HepG2 (cell line): ENCODE results near the gene LRRC34. TPM values are rescaled to one million over a fixed set of nuclear protein-coding genes. Genes with fewer than 3 reads are reported as not detected.

ENCODE experiments used
- ATAC-seq: fragments of 200-7000 bp; cut with Tn5 transposase; 3 replicates; pipeline ENCODE4 v1.9.1; 2020; ENCODE audit warnings: mild to moderate bottlenecking, moderate library complexity
- BruUV-seq: library from RNA; stranded (reverse); fragments of 400-500 nt; replicated peaks from 2 replicates; lab custom pipeline; 2021; lab: Mats Ljungman, UMichigan
- CTCF ChIA-PET: fragments of 300-600 bp; formaldehyde crosslinking; extraction: SDS; loops from one replicate; lab custom pipeline; 2021; ENCODE audit warnings: low total read pairs, inconsistent platforms, low intra/inter-chr PET ratio; lab: Yijun Ruan, JAX
- POLR2A ChIA-PET: fragments of 350-600 bp; sonication (Branson Sonifier 250); formaldehyde crosslinking; loops from one replicate; lab custom pipeline; 2020; ENCODE audit warnings: antibody characterized with exemption, inconsistent platforms; lab: Yijun Ruan, JAX
- DNase-seq: peaks from one replicate; pipeline ENCODE4 v3.0.0-alpha.2; 2015; ENCODE audit warnings: low spot score
- FAIRE-seq: peaks from 3 replicates; lab custom pipeline; 2011; peaks lifted over from hg19 to GRCh38; lab: Jason Lieb, UNC
- H2AFZ ChIP-seq: one replicate; pipeline ENCODE4 v1.6.1; 2011; ENCODE audit warnings: low read length, inconsistent platforms
- H3K27ac ChIP-seq: fragments of 300-600 bp; 3 replicates; pipeline ENCODE4 v1.8.0; 2011; ENCODE audit warnings: mixed run types, mild to moderate bottlenecking, mixed read lengths, low read length, inconsistent platforms; ENCODE audit not compliant: insufficient read depth; ENCODE audit errors: extremely low read length
- H3K27me3 ChIP-seq, 2 experiments: fragments of 200-600 bp in 1 of 2; 2 replicates in 1 of 2; 3 replicates in 1 of 2; pipeline versions ENCODE4 v1.6.0 to v1.8.0; 2011; ENCODE audit warnings: low read length in 2 of 2, mild to moderate bottlenecking in 2 of 2, moderate library complexity in 2 of 2, inconsistent platforms in 1 of 2; ENCODE audit not compliant: insufficient read depth in 2 of 2, control insufficient read depth in 1 of 2
- H3K36me3 ChIP-seq, 2 experiments: fragments of 200-600 bp in 1 of 2; replicated peaks in 1 of 2; 2 replicates in 1 of 2; 3 replicates in 1 of 2; pipeline versions ENCODE4 v1.5.1 to v1.8.0; 2011; ENCODE audit warnings: low read length in 2 of 2, inconsistent platforms in 1 of 2; ENCODE audit not compliant: insufficient read depth in 2 of 2, control insufficient read depth in 1 of 2
- H3K4me1 ChIP-seq: 2 replicates; pipeline ENCODE4 v1.5.1; 2012; ENCODE audit warnings: low read length, inconsistent platforms; ENCODE audit not compliant: insufficient read depth
- H3K4me2 ChIP-seq: 2 replicates; pipeline ENCODE4 v1.6.0; 2011; ENCODE audit warnings: low read depth, low read length, inconsistent platforms
- H3K4me3 ChIP-seq, 3 experiments: fragments of 200-600 bp in 1 of 3; sonication (generic), shearing (Covaris generic) in 1 of 3; replicated peaks in 1 of 3; 2 replicates each; pipeline ENCODE4 v1.5.1; 2011 to 2016; ENCODE audit warnings: low read length in 3 of 3, inconsistent platforms in 2 of 3, low read depth in 2 of 3, mild to moderate bottlenecking in 2 of 3, control low read depth in 1 of 3, mixed read lengths in 1 of 3; ENCODE audit not compliant: insufficient read depth in 1 of 3
- H3K79me2 ChIP-seq: one replicate; pipeline ENCODE4 v1.6.1; 2011; ENCODE audit warnings: low read length, inconsistent platforms; ENCODE audit not compliant: insufficient read depth
- H3K9ac ChIP-seq: 2 replicates; pipeline ENCODE4 v1.6.0; 2011; ENCODE audit warnings: mild to moderate bottlenecking, low read depth, low read length, inconsistent platforms; ENCODE audit not compliant: insufficient read depth
- H3K9me3 ChIP-seq: 2 replicates; pipeline ENCODE4 v1.5.1; 2012; ENCODE audit warnings: mild to moderate bottlenecking, low read length
- H4K20me1 ChIP-seq: 2 replicates; pipeline ENCODE4 v1.6.0; 2011; ENCODE audit warnings: inconsistent platforms, mild to moderate bottlenecking, low read length, moderate library complexity; ENCODE audit not compliant: insufficient read depth
- CHD2 ChIP-seq: IDR thresholded peaks from 2 replicates; pipeline ENCODE4 v1.6.1; 2011; ENCODE audit warnings: low read depth, low read length, improper control_type of control experiment
- POLR2G ChIP-seq: fragments of 200-400 bp; formaldehyde crosslinking; IDR thresholded peaks from 2 replicates; pipeline ENCODE4 v1.6.1; 2018; ENCODE audit warnings: mild to moderate bottlenecking, low read depth, low read length, moderate library complexity
- SOX6 ChIP-seq, 2 experiments: fragments of 450-650 bp in 1 of 2; sonication (generic) in 1 of 2; formaldehyde crosslinking in 1 of 2; IDR thresholded peaks; 2 replicates each; pipeline versions ENCODE4 v1.4.0 to v1.6.1; 2017 to 2020; ENCODE audit warnings: antibody characterized with exemption in 1 of 2, mild to moderate bottlenecking in 1 of 2, missing genetic modification reagents in 1 of 2
- TEAD2 ChIP-seq: sonication (generic); formaldehyde crosslinking; IDR thresholded peaks from 2 replicates; pipeline ENCODE4 v1.9.0; 2021; ENCODE audit warnings: missing genetic modification reagents
- ZNF121 ChIP-seq: sonication (generic); formaldehyde crosslinking; IDR thresholded peaks from 2 replicates; pipeline ENCODE4 v1.5.0; 2020; ENCODE audit warnings: mild to moderate bottlenecking, missing genetic modification reagents
- ZNF367 ChIP-seq: sonication (generic); formaldehyde crosslinking; IDR thresholded peaks from 2 replicates; pipeline ENCODE4 v1.4.0; 2020; ENCODE audit warnings: missing genetic modification reagents, borderline replicate concordance
- ZNF496 ChIP-seq: sonication (generic); formaldehyde crosslinking; IDR thresholded peaks from 2 replicates; pipeline ENCODE4 v1.8.1; 2023; ENCODE audit warnings: mild to moderate bottlenecking, moderate library complexity, missing genetic modification reagents; ENCODE audit not compliant: insufficient replicate concordance
- ZNF546 ChIP-seq: sonication (generic); formaldehyde crosslinking; conservative IDR thresholded peaks from 2 replicates; pipeline ENCODE4 v1.8.1; 2023; ENCODE audit warnings: mild to moderate bottlenecking, missing genetic modification reagents
- WGBS: methylation state at CpG from one replicate; pipeline ENCODE4 v1.1.6; 2017; ENCODE audit warnings: low lambda C conversion rate; 5-methylcytosine and 5-hydroxymethylcytosine counted together
- in situ Hi-C: cut with HindIII; loops from 2 replicates; pipeline ENCODE4 v1.10.0; 2017; ENCODE audit warnings: low pct_unique_long_range_greater_than_20kb; ENCODE audit not compliant: extremely low pct_ligation_motif_present
- intact Hi-C: fragments of 100-400 bp; cut with micrococcal nuclease; formaldehyde crosslinking; loops from one replicate; pipeline ENCODE4 v1.10.0; 2022; ENCODE audit not compliant: unreplicated experiment
- polyA plus RNA-seq, 8 experiments: library from polyadenylated mRNA; depleted of rRNA in 3 of 8; stranded (reverse) in 7 of 8; unstranded in 1 of 8; fragments of >200 nt; fragmentation: Illumina TruSeq in 4 of 8; extraction: Trizol in 4 of 8; gene quantifications; 2 replicates each; pipeline versions ENCODE4 v1.2.1 to v1.2.3, GENCODE V29; 2011 to 2016; ENCODE audit warnings: low read depth in 4 of 8, missing spikeins in 1 of 8, mixed read lengths in 1 of 8; ENCODE audit not compliant: insufficient read depth in 1 of 8
- total RNA-seq, 5 experiments: library from RNA; depleted of rRNA; stranded (reverse); fragments of >200 nt; fragmentation: Illumina TruSeq; extraction: Trizol; gene quantifications; 2 replicates each; pipeline ENCODE4 v1.2.3, GENCODE V29; 2016; ENCODE audit warnings: low read depth in 1 of 5
- TF ChIP-seq, protein P1 (sequence below): sonication (generic); formaldehyde crosslinking; IDR thresholded peaks from one replicate; pipeline ENCODE4 v1.5.1; 2020; ENCODE audit warnings: mild to moderate bottlenecking, missing genetic modification reagents; ENCODE audit errors: not compliant biosample characterization

Gene LRRC34
- total and polyA plus RNA-seq, 2 of the 13 experiments (the other 11 are each of a cell fraction or from before 2014, with no cell fraction given) = not detected

DNA sequence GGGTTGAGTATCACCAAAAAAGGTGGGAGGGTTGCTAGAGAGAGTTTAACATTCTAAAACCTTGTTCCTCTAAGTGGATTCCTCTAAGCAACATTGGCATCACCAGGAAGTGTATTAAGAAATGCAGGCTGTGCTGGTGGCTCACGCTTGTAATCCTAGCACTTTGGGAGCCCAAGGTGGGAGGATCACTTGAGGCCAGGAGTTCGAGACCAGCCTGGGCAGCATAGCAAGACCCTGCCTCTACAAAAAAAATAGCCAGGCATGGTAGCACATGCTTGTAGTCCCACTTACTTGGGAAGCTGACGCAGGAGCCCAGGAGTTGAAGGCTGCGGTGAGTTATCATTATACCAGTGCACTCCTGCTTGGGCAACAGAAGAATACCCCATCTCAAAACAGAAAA, 34.9 kb downstream of the LRRC34 start:
- no peak for FAIRE-seq
- Histone ChIP-seq H3K4me2 (no peak overlapping the region), H4K20me1 (no peaks in the 10 kb centered on the region), H3K4me3 (no peak overlapping the region), H3K27me3 (peaks cover 0 to 2% of the 10 kb centered on the region in 2 experiments; a peak in 1 of 5 replicates), H3K27ac (no peak overlapping the region), H3K36me3 (peaks cover 13 to 48% of the 10 kb centered on the region in 2 experiments), H3K79me2 (peaks cover 30% of the 10 kb centered on the region), H3K9ac (no peak overlapping the region), H2AFZ (no peak overlapping the region), H3K9me3 (no peaks in the 10 kb centered on the region), H3K4me1 (peaks cover 20% of the 10 kb centered on the region)
- TF ChIP-seq POLR2G (0 out of 2 replicates have a peak, but pooled peaks have one; percentile 24), ZNF496 (no peak), ZNF546 (CRISPR knock-in tag) (no peak), ZNF121 (CRISPR knock-in tag) (peak; percentile 55), SOX6 (IDR thresholded peaks at IDR 0.05) (no peak), SOX6 (CRISPR knock-in tag; IDR thresholded peaks at IDR 0.05) (no peak), TEAD2 (CRISPR knock-in tag) (no peak), ZNF367 (CRISPR knock-in tag) (no peak)
- WGBS = 100% methylated on average over 2 of the region's 4 CpGs
- no TSS peak for BruUV-seq
- no peak for ATAC-seq
- in situ Hi-C loops = no loop called here
- DNase-seq = no peak
- CTCF ChIA-PET = no interaction called here
- POLR2A ChIA-PET = no interaction called here
- intact Hi-C loops = no loop called here

DNA sequence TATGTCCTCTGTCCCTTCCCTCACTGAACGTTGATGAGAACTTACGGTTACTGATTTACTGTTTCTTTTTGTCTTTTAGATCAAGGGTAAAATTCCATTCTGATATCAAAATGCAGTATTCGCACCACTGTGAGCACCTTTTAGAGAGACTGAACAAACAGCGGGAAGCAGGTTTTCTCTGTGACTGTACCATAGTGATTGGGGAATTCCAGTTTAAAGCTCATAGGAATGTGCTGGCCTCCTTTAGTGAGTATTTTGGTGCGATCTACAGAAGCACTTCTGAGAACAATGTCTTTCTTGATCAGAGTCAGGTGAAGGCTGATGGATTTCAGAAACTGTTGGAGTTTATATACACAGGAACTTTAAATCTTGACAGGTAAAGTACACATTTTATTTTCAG, 38.5 kb downstream of the LRRC34 start:
- no TSS peak for BruUV-seq
- Histone ChIP-seq H3K4me2 (peak overlapping the region; percentile 92), H3K9ac (peak overlapping the region; percentile 92), H3K79me2 (peaks cover 30% of the 10 kb centered on the region), H3K4me3 (peak overlapping the region; percentile 89 to 99 (median 98)), H3K9me3 (no peaks in the 10 kb centered on the region), H2AFZ (no peak overlapping the region), H3K36me3 (peaks cover 7 to 22% of the 10 kb centered on the region in 2 experiments), H3K27me3 (peaks cover 0 to 3% of the 10 kb centered on the region in 2 experiments; a peak in 1 of 5 replicates), H3K27ac (peak overlapping the region; percentile 94), H3K4me1 (peaks cover 20% of the 10 kb centered on the region), H4K20me1 (no peaks in the 10 kb centered on the region)
- 39% methylated on average over 5 of the region's 5 CpGs for WGBS
- in situ Hi-C loops (no loop called here), intact Hi-C loops (loop anchor here (5.0 kb wide), 1 partner anchor 912 kb away; no protein-coding TSS in a partner anchor)
- ChIA-PET POLR2A (interaction anchor here (2.6 kb wide), 1 partner anchor 10 kb away, joined by 29 read pairs; the partner anchor contains the start of gene TERC), CTCF (no interaction called here)
- no peak for ATAC-seq
- DNase-seq = no peak
- no peak for FAIRE-seq
- TF ChIP-seq, protein P1, sequence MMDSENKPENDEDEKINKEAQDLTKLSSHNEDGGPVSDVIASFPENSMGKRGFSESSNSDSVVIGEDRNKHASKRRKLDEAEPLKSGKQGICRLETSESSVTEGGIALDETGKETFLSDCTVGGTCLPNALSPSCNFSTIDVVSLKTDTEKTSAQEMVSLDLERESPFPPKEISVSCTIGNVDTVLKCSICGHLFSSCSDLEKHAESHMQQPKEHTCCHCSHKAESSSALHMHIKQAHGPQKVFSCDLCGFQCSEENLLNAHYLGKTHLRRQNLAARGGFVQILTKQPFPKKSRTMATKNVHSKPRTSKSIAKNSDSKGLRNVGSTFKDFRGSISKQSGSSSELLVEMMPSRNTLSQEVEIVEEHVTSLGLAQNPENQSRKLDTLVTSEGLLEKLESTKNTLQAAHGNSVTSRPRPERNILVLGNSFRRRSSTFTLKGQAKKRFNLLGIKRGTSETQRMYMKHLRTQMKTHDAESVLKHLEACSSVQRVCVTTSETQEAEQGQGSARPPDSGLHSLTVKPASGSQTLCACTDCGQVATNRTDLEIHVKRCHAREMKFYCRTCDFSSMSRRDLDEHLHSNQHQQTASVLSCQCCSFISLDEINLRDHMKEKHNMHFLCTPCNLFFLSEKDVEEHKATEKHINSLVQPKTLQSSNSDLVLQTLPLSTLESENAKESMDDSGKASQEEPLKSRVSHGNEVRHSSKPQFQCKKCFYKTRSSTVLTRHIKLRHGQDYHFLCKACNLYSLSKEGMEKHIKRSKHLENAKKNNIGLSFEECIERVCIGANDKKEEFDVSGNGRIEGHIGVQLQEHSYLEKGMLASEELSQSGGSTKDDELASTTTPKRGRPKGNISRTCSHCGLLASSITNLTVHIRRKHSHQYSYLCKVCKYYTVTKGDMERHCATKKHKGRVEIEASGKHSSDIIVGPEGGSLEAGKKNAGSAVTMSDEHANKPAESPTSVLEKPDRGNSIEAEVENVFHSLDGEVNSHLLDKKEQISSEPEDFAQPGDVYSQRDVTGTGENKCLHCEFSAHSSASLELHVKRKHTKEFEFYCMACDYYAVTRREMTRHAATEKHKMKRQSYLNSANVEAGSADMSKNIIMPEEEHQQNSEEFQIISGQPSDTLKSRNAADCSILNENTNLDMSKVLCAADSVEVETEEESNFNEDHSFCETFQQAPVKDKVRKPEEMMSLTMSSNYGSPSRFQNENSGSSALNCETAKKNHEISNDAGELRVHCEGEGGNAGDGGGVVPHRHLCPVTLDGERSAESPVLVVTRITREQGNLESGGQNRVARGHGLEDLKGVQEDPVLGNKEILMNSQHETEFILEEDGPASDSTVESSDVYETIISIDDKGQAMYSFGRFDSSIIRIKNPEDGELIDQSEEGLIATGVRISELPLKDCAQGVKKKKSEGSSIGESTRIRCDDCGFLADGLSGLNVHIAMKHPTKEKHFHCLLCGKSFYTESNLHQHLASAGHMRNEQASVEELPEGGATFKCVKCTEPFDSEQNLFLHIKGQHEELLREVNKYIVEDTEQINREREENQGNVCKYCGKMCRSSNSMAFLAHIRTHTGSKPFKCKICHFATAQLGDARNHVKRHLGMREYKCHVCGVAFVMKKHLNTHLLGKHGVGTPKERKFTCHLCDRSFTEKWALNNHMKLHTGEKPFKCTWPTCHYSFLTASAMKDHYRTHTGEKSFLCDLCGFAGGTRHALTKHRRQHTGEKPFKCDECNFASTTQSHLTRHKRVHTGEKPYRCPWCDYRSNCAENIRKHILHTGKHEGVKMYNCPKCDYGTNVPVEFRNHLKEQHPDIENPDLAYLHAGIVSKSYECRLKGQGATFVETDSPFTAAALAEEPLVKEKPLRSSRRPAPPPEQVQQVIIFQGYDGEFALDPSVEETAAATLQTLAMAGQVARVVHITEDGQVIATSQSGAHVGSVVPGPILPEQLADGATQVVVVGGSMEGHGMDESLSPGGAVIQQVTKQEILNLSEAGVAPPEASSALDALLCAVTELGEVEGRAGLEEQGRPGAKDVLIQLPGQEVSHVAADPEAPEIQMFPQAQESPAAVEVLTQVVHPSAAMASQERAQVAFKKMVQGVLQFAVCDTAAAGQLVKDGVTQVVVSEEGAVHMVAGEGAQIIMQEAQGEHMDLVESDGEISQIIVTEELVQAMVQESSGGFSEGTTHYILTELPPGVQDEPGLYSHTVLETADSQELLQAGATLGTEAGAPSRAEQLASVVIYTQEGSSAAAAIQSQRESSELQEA (CRISPR knock-in tag) = no peak
- no peak for TF ChIP-seq CHD2
